Sigmoid colon (tissue), 7 donors: ENCODE measurements around the gene ANKIB1. TPM values are rescaled to one million over a fixed set of nuclear protein-coding genes. Genes with fewer than 3 reads are reported as not detected.
A peak's percentile ranks its signal among the peaks of the same experiment; 100 is the strongest.

Source experiments
- DNase-seq: peaks from one replicate; pipeline ENCODE4 v3.0.0-alpha.2; 2019
- H3K27ac ChIP-seq, 4 donors: fragments of 200-600 bp; sonication (generic); one replicate each; pipeline ENCODE4 v1.5.1; 2016 to 2019; ENCODE audit warnings: mild to moderate bottlenecking in 1 of 4
- H3K27me3 ChIP-seq, 3 donors: fragments of 200-600 bp; sonication (generic); one replicate each; pipeline ENCODE4 v1.5.1; 2019; ENCODE audit warnings: mild to moderate bottlenecking in 1 of 3
- H3K36me3 ChIP-seq, 4 donors: fragments of 200-600 bp; sonication (generic); one replicate each; pipeline ENCODE4 v1.5.1; 2016 to 2019
- H3K4me1 ChIP-seq, 4 donors: fragments of 200-600 bp; sonication (generic); one replicate each; pipeline ENCODE4 v1.5.1; 2017 to 2019
- H3K4me3 ChIP-seq, 4 donors: fragments of 200-600 bp; sonication (generic); one replicate each; pipeline ENCODE4 v1.5.1; 2017 to 2019; ENCODE audit warnings: mild to moderate bottlenecking in 2 of 4, moderate library complexity in 1 of 4
- H3K9me3 ChIP-seq, 4 donors: fragments of 200-600 bp in 3 of 4; sonication (generic) in 3 of 4; one replicate each; pipeline versions ENCODE4 v1.5.1 to v1.6.1; 2013 to 2019
- CTCF ChIP-seq, 4 experiments: fragments of 450-650 bp in 3 of 4; fragments of 200-600 bp in 1 of 4; IDR thresholded peaks; one replicate each; pipeline ENCODE4 v1.5.1; 2016 to 2019; ENCODE audit warnings: antibody characterized with exemption in 4 of 4, mild to moderate bottlenecking in 3 of 4, moderate library complexity in 2 of 4
- EP300 ChIP-seq, 4 donors: sonication (generic); formaldehyde crosslinking; IDR thresholded peaks; one replicate each; pipeline ENCODE4 v1.6.1; 2017; ENCODE audit warnings: antibody characterized with exemption in 4 of 4
- POLR2A ChIP-seq, 2 donors: fragments of 450-650 bp; IDR thresholded peaks; one replicate each; pipeline ENCODE4 v1.6.1; 2016; ENCODE audit warnings: antibody characterized with exemption in 2 of 2, mild to moderate bottlenecking in 2 of 2, moderate library complexity in 2 of 2
- POLR2AphosphoS5 ChIP-seq, 4 donors: sonication (generic); formaldehyde crosslinking; IDR thresholded peaks; one replicate each; pipeline ENCODE4 v1.6.1; 2017; ENCODE audit warnings: antibody characterized with exemption in 4 of 4
- WGBS, 2 donors: extraction: QIAGEN DNeasy Blood & Tissue Kit; methylation state at CpG; one replicate each; pipeline ENCODE4 v1.1.7; 2013; 5-methylcytosine and 5-hydroxymethylcytosine counted together
- intact Hi-C: fragments of 100-400 bp; cut with DNase I; formaldehyde crosslinking; loops from one replicate; pipeline ENCODE4 v1.15.1; 2023
- polyA plus RNA-seq, 3 donors: library from polyadenylated mRNA; stranded (reverse); fragments of 200-250 nt; gene quantifications; one replicate each; pipeline ENCODE4 v1.2.3, GENCODE V29; 2013
- small RNA-seq, 3 donors: library from RNA; depleted of rRNA; stranded (forward); fragments of <200 nt; gene quantifications; one replicate each; pipeline ENCODE3, GENCODE V24; 2016
- total RNA-seq, 4 donors: library from RNA; depleted of rRNA; stranded (reverse); fragments of >200 nt; gene quantifications; one replicate each; pipeline ENCODE4 v1.1.0, GENCODE V29; 2016
- donor health status: healthy with polysubstance abuse.
- donor health status: Bipolar disorder and iron deficiency.
- donor health status: healthy.

ANKIB1 gene
- total and polyA plus RNA-seq, 7 donors, result 12.6 to 37.5 (median 24.6) TPM

GRCh38 chr7:92447345-92448204 lies 201.8 kb downstream of the ANKIB1 start, which contains the start of gene GATAD1:
Gene GATAD1 (plus strand): TSS chr7:92447482. CDS start chr7:92447730, 248 bp downstream.
- Histone ChIP-seq H3K4me1 (peaks cover 0 to 11% (median 8%) of the 10 kb centered on the region in 4 donors), H3K4me3 (peak within 1 kb of the TSS; percentile 93 to 97 (median 94)), H3K9me3 (no peaks in the 10 kb centered on the region), H3K27me3 (no peaks in the 10 kb centered on the region), H3K27ac (peak within 1 kb of the TSS; percentile 93 to 99 (median 97)), H3K36me3 (peaks cover 6 to 29% (median 14%) of the 10 kb centered on the region in 4 donors)
- peak in 3 of 4 experiments; percentile 84 to 96 (median 92) for TF ChIP-seq CTCF (IDR thresholded peaks at IDR 0.05)
- TF ChIP-seq POLR2A (IDR thresholded peaks at IDR 0.05), result peak; percentile 75 to 76
- no peak for TF ChIP-seq EP300 (IDR thresholded peaks at IDR 0.05)
- peak; percentile 64 to 89 (median 81) for TF ChIP-seq POLR2AphosphoS5 (IDR thresholded peaks at IDR 0.05)
- WGBS, 2 donors, result 0 to 1% methylated on average over 87 of the region's 87 CpGs
- intact Hi-C loops, result loop anchor here (1.0 to 5.0 kb wide), 5 partner anchors 23 to 1185 kb away; partner anchors contain the start of genes CYP51A1, FZD1 and LRRD1
- peak; percentile 96 for DNase-seq

- no peak for TF ChIP-seq EP300 (IDR thresholded peaks at IDR 0.05)
- TF ChIP-seq POLR2AphosphoS5 (IDR thresholded peaks at IDR 0.05), result peak in 1 of 4 donors; percentile 17
- peak in 1 of 4 experiments; percentile 18 for TF ChIP-seq CTCF (IDR thresholded peaks at IDR 0.05)
- TF ChIP-seq POLR2A (IDR thresholded peaks at IDR 0.05), result no peak
- peaks cover 0 to 11% (median 8%) of the 10 kb centered on the region in 4 donors for H3K4me1 ChIP-seq
- peak overlapping the region; percentile 93 to 97 (median 94) for H3K4me3 ChIP-seq
- H3K27me3 ChIP-seq, result no peaks in the 10 kb centered on the region
- peak overlapping the region; percentile 93 to 99 (median 97) for H3K27ac ChIP-seq
- intact Hi-C loops, result loop anchor here (2.0 to 5.0 kb wide), 4 partner anchors 201 to 1186 kb away; partner anchors contain the start of genes CYP51A1, FZD1 and LRRD1
- peak; percentile 74 for DNase-seq
- no peaks in the 10 kb centered on the region for H3K9me3 ChIP-seq
- 0 to 1% methylated on average over 11 of the region's 11 CpGs for WGBS, 2 donors
- H3K36me3 ChIP-seq, result peaks cover 6 to 36% (median 17%) of the 10 kb centered on the region in 4 donors
Measured at GRCh38 chr7:92448205-92448747, 202.5 kb downstream of the ANKIB1 start.

Small RNA genes within 50 kb of the gene (small RNA-seq; reads per million reads assigned to genes)
- 0 reads per million in 3 donors for gene MIR1285-1
- 0 reads per million in 3 donors for gene RF00019

Other genes with a start within 250 kb of the ANKIB1 start
- 10 to 100 TPM; 17.7 to 27.8 (median 25.1) TPM for gene CYP51A1, start 111.5 kb upstream of the ANKIB1 start, total RNA-seq
- 10 to 100 TPM; 11.4 to 86.8 (median 24.3) TPM for gene CYP51A1, start 111.5 kb upstream of the ANKIB1 start, polyA plus RNA-seq
- gene LRRD1, start 66.8 kb upstream of the ANKIB1 start, total RNA-seq, result under 1 TPM in 2 of 4 donors, not detected in 2; under 0.01 to 0.83 TPM
- gene LRRD1, start 66.8 kb upstream of the ANKIB1 start, polyA plus RNA-seq, result under 1 TPM in 1 of 3 donors, not detected in 2; 0.04 TPM
- gene KRIT1, start 60 bp upstream of the ANKIB1 start, total RNA-seq, result 10 to 100 TPM; 69.1 to 97.2 (median 75.8) TPM
- 10 to 100 TPM; 13.9 to 18.8 (median 16.8) TPM for gene KRIT1, start 60 bp upstream of the ANKIB1 start, polyA plus RNA-seq
- 10 to 100 TPM; 26.5 to 57.1 (median 47.7) TPM for gene GATAD1, start 201.5 kb downstream of the ANKIB1 start, total RNA-seq
- 10 to 100 TPM; 14.8 to 16.8 (median 15.0) TPM for gene GATAD1, start 201.5 kb downstream of the ANKIB1 start, polyA plus RNA-seq
- not detected for gene ERVW-1, start 232.0 kb downstream of the ANKIB1 start, total RNA-seq
- under 1 TPM in 1 of 3 donors, not detected in 2; 0.03 TPM for gene ERVW-1, start 232.0 kb downstream of the ANKIB1 start, polyA plus RNA-seq